Measurements from ENCODE around the gene SECTM1. TPM values are rescaled to one million over a fixed set of nuclear protein-coding genes. Genes with fewer than 3 reads are reported as not detected.

Gene SECTM1
- total RNA-seq, 1 donor from 2014 or later: not detected

DNA sequence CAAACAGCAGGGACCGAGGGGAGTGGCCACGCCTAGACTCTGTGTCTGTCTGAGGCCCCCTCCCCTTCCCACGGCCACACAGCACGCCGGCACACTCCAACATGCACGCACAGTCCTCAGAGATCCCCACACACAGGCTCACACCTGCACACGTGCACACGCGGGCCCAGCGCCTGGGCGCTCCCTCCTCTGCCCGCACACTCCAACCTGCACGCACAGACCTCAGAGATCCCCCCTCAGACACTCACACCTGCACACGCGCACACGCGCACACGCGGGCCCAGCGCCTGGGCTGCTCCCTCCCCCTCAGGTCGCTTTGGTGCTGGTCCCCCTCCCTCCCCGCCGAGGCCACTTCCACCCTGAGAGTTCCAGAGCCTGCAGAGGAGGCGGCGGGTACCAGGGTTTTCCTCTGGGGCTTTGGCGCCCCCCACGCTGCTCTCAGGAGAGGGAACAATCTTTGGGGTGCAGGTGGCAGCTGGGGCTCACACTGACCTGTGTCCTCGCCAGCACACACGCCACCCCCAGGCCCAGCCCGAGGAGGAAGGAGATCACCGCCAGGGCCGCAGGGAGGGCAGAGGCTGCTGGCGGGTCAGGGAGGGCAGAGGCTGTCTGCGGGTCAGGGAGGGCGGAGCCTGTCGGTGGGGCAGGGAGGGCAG, 17.7 kb downstream of the SECTM1 start:
- Mint-ChIP-seq H3K4me3 (ENCODE audit: low read depth) (no peak overlapping the region), H3K4me1 (ENCODE audit: low read depth) (peaks cover 4% of the 10 kb centered on the region), H3K9me3 (ENCODE audit: low read depth) (no peaks in the 10 kb centered on the region), H3K27me3 (peaks cover 3% of the 10 kb centered on the region), H3K27ac (no peak overlapping the region), H3K36me3 (ENCODE audit: insufficient read depth) (no peaks in the 10 kb centered on the region)
- TF ChIP-seq, protein P1, sequence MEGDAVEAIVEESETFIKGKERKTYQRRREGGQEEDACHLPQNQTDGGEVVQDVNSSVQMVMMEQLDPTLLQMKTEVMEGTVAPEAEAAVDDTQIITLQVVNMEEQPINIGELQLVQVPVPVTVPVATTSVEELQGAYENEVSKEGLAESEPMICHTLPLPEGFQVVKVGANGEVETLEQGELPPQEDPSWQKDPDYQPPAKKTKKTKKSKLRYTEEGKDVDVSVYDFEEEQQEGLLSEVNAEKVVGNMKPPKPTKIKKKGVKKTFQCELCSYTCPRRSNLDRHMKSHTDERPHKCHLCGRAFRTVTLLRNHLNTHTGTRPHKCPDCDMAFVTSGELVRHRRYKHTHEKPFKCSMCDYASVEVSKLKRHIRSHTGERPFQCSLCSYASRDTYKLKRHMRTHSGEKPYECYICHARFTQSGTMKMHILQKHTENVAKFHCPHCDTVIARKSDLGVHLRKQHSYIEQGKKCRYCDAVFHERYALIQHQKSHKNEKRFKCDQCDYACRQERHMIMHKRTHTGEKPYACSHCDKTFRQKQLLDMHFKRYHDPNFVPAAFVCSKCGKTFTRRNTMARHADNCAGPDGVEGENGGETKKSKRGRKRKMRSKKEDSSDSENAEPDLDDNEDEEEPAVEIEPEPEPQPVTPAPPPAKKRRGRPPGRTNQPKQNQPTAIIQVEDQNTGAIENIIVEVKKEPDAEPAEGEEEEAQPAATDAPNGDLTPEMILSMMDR (IDR thresholded peaks at IDR 0.05; ENCODE audit: unreplicated experiment): no peak
- no peak for DNase-seq (ENCODE audit: low spot score, unreplicated experiment)

DNA sequence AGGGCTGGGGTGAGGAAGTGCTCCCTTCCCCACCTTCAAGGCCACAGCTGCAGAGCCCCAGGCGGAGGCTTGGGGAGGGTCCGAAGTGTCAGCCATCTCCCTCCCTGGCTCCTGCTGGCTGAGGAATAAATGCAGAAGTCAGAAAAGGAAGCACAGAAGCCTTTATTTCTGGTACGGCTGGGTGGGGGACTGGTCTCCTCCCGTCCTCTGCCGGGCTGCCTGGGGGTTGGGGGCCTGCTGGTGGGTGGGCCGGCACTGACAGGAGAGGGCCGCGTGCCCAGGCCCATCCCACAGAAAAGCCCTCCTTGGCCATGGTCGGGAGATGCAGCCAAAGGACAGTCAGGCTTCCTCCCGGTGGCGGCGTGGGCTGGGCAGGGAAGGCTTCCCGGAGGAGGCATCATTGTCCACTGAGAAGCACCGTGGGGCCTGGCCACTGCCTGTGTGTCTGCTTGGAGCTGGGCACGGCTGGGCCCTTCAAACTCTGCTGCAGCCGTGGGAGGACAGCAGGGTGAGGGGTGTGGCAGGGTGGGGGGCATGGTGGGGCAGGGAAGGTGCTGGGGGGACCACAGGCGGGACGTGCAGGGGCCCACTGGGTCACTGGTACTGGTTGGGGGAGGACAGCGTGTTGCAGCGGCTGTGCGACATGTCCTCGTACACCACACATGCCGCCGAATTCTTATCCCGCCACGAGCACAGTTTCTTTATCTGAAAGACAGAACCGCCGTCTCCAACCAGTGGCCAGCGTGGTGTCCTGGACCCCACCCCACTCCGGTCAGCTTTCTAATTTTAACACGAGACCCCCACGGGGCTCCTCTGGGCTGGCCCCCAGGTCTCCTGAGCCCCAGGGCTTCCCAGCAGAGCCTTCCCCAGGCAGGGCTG, 18.6 kb downstream of the SECTM1 start:
- DNase-seq (ENCODE audit: low spot score, unreplicated experiment): no peak
- TF ChIP-seq, protein P1 (IDR thresholded peaks at IDR 0.05; ENCODE audit: unreplicated experiment): no peak
- peaks cover 7% of the 10 kb centered on the region for H3K4me1 Mint-ChIP-seq (ENCODE audit: low read depth)
- no peak overlapping the region for H3K4me3 Mint-ChIP-seq (ENCODE audit: low read depth)
- H3K36me3 Mint-ChIP-seq (ENCODE audit: insufficient read depth): no peaks in the 10 kb centered on the region
- peaks cover 6% of the 10 kb centered on the region for H3K27me3 Mint-ChIP-seq
- H3K9me3 Mint-ChIP-seq (ENCODE audit: low read depth): no peaks in the 10 kb centered on the region
- H3K27ac Mint-ChIP-seq: no peak overlapping the region

DNA sequence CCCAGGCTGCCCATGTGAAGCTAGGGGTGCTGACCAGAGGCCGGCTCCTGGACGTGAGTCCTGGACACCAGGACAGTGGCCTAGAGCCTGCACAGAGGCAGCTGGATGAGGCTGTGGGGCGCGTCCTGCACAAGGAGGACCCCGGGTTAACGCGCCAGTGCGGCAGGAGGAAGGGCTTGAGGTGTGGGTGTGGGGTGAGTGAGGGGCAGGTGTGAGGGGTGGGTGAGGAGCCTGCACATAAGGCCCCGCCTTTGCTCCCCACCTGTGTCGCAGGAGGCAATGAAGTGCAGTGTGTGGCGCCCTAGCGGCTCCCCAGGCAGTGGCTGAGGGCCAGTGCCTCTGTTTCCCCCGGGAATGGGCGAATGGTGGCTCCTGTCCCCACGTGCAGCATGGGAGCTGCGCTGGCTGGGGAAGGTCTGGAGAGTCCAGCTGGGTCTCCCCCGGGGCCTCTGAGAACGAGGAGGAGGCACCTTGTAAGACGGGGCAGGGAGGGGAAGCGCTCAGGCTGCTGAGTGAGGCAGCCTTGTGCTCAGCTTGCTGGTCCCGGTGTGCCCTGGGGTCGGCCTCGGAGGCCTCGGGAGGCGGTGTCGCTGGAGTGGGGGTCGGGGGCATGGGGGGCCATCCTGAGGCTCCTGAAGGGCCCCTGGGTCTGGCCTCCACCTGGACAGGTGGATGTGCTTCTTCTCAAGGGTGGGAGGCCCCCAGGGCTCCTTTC, 19.4 kb downstream of the SECTM1 start:
- H3K4me3 Mint-ChIP-seq (ENCODE audit: low read depth): no peak overlapping the region
- no peak for DNase-seq (ENCODE audit: low spot score, unreplicated experiment)
- TF ChIP-seq, protein P1 (IDR thresholded peaks at IDR 0.05; ENCODE audit: unreplicated experiment): no peak
- H3K27me3 Mint-ChIP-seq: peaks cover 8% of the 10 kb centered on the region
- H3K36me3 Mint-ChIP-seq (ENCODE audit: insufficient read depth): no peaks in the 10 kb centered on the region
- H3K27ac Mint-ChIP-seq: no peak overlapping the region
- peaks cover 7% of the 10 kb centered on the region for H3K4me1 Mint-ChIP-seq (ENCODE audit: low read depth)
- H3K9me3 Mint-ChIP-seq (ENCODE audit: low read depth): no peaks in the 10 kb centered on the region

DNA sequence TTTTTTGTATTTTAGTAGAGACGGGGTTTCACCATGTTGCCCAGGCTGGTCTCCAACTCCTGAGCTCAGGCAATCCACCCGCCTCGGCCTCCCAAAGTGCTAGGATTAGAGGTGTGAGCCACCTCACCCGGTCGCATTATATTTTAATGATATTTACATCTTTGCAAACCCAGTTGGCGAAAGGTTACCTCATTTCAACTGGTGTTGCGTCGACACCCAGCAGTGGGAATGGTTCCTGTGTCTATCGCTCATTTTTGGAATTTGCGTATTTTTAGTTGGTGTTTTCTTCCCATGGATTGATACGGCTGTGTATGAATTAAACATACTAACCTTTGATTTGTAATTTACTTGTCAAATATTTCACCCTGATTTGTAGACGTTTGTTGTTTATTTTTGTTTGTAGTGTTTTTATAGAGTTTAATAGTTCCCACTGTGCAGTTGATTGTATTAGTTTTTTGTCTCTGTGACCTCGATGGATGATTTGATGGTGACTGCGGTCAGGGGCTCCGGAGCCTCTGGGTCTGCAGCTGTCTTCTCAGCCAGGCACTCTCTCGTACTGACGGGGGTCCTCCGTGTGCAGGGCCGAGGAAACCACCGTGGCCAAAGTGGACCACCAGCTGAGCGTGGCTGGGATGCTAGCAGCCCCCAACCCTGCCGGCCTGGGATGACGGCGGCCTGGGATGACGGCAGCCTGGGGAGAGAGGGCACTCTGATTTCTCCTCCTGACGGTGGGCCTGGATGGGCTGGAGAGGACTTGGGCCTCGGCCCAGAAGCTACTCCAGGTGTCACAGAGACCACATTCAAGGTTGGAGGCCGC, 20.2 kb downstream of the SECTM1 start:
- Mint-ChIP-seq H3K27me3 (peaks cover 14% of the 10 kb centered on the region), H3K27ac (no peak overlapping the region), H3K4me1 (ENCODE audit: low read depth) (peaks cover 7% of the 10 kb centered on the region), H3K9me3 (ENCODE audit: low read depth) (no peaks in the 10 kb centered on the region), H3K36me3 (ENCODE audit: insufficient read depth) (no peaks in the 10 kb centered on the region), H3K4me3 (ENCODE audit: low read depth) (no peak overlapping the region)
- no peak for DNase-seq (ENCODE audit: low spot score, unreplicated experiment)
- TF ChIP-seq, protein P1 (IDR thresholded peaks at IDR 0.05; ENCODE audit: unreplicated experiment): no peak
